ENCODE results near the gene CBARP.

CBARP gene

DNA sequence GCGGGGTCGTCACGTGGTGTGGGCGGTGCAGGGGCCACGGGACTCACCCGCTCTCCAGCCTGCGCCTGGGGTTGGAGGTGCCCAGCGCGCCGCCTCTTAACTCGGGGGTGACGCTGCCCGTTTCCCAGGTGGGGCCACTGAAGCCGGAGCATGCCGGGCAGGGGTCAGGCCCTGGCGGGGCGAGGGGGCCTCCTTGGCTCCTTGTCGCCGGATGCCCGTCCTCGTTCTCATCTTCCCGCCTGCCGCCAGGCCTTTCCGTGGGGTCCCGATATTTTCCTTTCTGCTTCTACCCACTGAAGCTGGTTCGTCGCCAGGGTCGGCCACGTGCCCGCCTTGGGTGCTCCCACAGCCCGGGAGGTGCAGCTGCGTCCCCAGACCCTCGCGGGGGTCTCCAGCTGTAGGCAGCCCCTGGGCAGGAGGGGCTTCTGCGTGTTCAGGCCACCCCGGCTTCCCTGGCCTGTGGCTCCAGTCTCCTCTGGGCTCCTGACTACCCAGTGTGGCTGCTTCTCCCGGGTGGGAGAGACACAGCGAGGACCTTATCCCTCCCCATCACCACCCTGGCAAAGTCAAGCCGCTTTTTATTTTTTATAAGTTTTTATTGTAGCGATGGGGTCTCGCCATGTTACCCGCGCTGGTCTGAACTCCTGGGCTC, 38.3 kb upstream of the CBARP start:
- no peak for DNase-seq (ENCODE audit: low read depth, low spot score)
- peak overlapping the region; percentile 88 for H3K4me3 ChIP-seq (ENCODE audit: low read length)

DNA sequence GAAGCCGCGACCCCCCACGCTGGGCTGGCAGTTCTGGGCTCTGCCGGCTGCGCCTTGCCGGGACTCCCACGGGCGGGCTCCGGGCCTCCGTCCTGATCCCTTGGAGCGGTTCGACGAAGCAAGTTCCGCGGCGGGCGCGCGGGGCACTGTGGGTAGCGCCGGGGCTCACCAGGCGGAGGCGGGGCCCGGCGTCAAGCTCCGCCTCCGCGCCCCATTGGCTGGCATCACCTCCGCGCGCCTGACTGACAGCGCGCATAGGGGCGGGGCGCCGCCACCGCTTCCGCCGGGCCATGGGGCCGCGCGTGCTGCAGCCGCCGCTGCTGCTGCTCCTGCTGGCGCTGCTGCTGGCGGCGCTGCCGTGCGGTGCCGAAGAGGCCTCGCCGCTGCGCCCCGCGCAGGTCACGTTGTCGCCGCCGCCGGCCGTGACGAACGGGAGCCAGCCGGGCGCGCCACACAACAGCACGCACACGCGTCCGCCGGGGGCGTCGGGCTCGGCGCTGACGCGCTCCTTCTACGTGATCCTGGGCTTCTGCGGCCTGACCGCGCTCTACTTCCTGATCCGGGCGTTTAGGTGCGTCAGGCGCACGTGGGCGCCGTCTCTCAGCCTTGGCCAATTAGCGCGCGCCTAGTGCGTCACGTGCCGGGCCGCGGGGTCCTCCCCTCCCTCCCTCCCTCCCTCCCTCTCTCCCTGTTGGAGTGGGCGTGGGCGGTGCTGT, 37.6 kb upstream of the CBARP start, which contains the start of gene FAM174C:
FAM174C (plus strand) TSS at position 271 of the 716 bp plus-strand sequence; CDS start at position 291, 20 bp downstream.
- DNase-seq (ENCODE audit: low read depth, low spot score) = peak; percentile 96
- peak within 1 kb of the TSS; percentile 88 for H3K4me3 ChIP-seq (ENCODE audit: low read length)

DNA sequence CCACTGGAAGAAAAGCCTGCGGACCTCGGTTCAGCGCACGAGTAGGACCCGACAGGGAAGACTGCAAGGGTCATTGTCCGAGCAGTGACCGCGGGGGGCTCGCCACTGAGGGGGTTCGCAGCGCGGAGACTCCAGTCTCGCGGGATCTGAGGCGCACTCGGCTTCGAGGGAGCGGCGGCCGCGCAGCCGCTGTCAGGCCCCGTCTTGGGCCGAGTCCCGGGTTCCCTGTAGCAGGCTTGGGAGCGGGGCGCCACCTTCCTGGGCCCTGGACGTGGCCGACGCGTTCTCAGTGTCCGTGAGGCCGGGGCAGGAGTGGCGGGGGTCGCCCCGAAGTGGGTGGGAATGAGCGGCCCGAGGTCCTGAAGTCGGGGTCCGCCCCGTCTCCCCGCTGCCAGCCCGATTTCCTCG, 37.1 kb upstream of the CBARP start:
- H3K4me3 ChIP-seq (ENCODE audit: low read length) = peak overlapping the region; percentile 60
- DNase-seq (ENCODE audit: low read depth, low spot score) = no peak

DNA sequence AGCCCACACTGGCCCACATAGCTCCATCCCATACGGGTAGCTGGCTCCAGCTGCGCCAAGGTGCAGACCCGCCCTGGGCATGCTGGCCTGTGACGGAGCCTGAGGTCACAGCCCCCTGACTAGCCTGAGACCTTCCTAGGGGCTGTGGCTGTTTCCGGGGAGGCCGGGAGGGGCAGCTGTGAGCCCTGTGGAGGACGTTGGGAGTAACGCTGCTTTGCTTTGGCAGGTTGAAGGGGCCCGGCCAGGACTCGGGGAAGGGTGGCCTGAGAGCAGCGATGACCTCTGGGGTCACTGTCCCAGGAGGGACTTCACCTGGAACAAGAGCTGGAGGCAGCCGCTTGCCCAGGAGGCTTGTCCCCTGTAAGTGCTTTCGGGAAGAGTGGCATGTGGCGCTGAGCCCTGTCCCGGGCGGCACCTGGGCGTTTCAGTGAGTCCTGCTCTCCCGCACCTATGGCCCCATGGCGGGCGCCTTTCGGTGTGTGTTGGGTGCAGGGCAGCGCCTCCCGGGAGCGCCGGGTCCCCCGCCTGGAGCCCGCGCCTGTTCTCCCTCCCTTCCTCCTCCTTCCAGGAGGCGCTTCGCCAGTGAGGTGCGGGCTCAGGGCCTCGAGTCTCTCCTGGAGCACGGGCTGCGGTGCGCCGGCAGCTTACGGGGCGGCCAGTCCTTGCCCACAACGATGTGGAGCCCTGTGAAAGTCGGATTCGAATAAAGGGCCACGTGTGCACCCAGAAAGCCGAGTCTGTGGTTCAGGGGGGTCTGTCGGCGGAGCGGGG, 36.5 kb upstream of the CBARP start:
- peak overlapping the region; percentile 60 for H3K4me3 ChIP-seq (ENCODE audit: low read length)
- no peak for DNase-seq (ENCODE audit: low read depth, low spot score)

DNA sequence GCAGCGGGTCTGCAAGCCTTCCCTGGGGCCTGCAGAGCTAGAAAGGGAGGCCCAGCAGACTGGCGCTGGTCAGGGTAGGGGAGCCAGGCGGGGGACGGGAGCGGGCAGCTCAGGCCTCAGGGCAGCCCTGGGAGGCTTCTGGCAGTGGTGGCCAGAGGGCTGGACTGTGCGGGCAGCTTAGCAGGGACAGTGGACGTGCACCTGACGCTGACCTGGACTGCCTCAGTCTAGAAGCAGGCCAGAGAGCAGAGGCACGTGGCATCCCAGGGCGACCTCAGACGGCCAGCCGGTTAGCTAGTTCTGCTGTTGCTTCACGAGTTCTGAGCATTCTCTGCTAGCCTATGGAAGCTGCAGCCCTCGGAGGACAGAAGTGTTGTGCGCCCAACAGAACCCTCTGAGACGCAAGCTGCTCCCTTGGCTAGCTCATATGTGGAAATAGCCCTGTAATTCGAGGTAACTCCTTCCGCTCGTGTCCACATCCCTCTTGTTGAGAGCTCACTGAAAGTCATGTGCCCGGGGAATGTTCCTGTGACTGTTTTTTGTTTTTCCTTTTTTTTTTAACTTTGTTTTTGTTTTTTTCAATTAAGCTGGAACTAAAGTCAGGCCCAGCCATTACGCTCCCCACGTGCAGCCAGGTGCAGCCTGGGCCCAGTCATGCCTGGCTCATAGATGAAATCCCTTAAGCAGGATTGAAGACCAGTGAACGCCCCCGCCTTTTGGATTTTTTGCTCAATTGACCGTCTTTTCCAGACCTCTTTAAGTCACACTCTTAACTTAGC, 35.6 kb upstream of the CBARP start:
- DNase-seq (ENCODE audit: low read depth, low spot score) = no peak
- H3K4me3 ChIP-seq (ENCODE audit: low read length) = no peak overlapping the region; the same call in 1 of the 2 replicates

DNA sequence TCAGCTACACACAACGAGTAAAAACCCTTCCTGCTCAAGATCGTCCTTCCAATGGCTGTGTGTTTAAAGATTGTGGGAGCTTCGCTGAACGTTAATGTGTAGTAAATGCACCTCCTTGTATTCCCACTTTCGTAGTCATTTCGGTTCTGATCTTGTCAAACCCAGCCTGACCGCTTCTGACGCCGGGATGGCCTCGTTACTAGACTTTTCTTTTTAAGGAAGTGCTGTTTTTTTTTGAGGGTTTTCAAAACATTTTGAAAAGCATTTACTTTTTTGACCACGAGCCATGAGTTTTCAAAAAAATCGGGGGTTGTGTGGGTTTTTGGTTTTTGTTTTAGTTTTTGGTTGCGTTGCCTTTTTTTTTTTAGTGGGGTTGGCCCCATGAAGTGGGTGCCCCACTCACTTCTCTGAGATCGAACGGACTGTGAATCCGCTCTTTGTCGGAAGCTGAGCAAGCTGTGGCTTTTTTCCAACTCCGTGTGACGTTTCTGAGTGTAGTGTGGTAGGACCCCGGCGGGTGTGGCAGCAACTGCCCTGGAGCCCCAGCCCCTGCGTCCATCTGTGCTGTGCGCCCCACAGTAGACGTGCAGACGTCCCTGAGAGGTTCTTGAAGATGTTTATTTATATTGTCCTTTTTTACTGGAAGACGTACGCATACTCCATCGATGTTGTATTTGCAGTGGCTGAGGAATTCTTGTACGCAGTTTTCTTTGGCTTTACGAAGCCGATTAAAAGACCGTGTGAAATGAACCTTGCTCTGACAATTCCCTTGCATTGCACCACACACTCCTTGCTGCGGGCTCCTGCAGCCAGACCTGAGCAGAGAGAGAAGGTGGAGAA, 34.8 kb upstream of the CBARP start:
- no peak for DNase-seq (ENCODE audit: low read depth, low spot score)
- no peak overlapping the region for H3K4me3 ChIP-seq (ENCODE audit: low read length)

DNA sequence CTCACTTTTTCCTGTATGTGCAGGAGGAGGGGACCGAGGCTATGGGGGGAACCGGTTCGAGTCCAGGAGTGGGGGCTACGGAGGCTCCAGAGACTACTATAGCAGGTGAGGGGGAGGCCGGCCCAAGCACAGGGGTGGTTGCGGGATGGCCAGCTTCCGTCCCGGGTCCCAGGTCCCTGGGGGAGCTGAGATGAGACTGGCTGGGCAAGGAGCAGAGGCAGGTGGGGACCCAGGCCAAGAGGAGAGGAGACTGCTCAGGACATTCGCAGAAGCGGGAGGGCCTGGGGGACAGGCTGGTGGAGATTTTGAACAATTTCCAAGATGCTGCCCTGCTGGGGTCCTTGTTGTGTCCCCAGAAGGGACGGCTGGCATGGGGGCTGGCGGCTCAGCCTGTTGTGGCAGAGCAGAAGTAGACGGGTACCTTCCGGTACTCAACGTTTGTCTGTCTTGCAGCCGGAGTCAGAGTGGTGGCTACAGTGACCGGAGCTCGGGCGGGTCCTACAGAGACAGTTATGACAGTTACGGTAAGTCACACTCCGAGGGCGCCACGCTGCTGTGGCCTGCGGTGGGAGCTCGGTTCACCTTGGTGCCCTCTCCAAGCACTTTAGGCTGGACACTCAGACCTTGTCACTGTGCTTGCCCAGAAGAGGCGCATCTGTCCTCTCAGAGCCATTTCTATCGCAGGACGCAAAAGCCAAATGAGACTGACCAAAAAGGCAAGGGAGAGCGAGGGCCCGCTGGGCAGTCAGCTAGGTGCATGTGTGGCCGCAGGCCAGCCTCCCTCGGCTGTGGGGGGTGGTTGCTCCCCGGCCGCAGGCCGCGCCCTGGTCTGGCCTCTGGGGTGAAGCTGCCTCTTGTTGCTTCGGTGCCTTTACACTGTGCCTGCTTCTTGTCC, 34.0 kb upstream of the CBARP start:
- DNase-seq (ENCODE audit: low read depth, low spot score) = no peak
- no peak overlapping the region for H3K4me3 ChIP-seq (ENCODE audit: low read length)

DNA sequence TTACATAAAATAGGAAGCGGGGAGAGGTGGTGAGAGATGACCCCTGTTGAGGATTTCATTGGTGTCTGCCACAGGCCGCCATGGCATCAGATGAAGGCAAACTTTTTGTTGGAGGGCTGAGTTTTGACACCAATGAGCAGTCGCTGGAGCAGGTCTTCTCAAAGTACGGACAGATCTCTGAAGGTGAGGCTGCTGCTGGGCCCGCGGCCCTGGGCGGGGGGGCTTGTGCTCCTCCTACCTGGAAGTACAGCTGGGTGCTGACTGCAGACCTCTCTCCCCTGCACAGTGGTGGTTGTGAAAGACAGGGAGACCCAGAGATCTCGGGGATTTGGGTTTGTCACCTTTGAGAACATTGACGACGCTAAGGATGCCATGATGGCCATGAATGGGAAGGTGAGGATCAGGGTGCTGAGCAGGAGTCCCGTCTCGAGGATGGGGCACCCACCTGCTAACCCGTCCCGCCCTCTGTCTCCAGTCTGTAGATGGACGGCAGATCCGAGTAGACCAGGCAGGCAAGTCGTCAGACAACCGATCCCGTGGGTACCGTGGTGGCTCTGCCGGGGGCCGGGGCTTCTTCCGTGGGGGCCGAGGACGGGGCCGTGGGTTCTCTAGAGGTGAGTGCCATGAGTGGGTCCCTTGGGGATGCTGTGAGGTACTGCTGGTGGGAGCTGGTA, 33.2 kb upstream of the CBARP start:
- peak overlapping the region; percentile 98 for H3K4me3 ChIP-seq (ENCODE audit: low read length)
- no peak for DNase-seq (ENCODE audit: low read depth, low spot score)

DNA sequence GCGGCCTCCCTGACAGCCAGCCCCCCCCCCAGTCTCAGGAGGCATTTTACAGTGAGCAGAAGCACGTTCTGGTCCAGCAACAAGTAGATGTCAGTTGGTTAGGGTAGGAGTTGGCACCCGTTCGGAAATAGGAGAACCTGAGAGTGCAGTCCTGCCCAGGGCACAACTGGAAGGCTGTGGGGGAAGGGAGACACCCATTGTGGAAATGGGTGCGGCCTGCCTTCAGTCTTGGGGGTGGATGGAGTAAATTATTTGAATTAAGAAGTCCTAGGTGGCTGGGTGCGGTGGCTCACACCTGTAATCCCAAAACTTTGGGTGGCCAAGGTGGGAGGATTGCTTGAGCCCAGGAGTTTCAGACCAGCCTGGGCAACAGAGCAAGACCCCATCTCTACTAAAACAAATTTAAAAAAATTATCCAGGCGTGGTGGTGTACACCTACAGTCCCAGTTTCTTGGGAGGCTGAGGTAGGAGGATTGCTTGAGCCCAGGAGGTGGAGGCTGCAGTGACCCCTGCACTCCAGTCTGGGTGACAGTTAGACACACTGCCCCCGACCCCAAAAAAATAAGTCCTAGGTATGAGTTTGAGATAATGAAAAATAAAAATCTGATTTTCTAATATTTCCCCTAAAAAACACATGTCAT, 32.5 kb upstream of the CBARP start:
- DNase-seq (ENCODE audit: low read depth, low spot score) = no peak
- H3K4me3 ChIP-seq (ENCODE audit: low read length) = peak overlapping the region; percentile 98

DNA sequence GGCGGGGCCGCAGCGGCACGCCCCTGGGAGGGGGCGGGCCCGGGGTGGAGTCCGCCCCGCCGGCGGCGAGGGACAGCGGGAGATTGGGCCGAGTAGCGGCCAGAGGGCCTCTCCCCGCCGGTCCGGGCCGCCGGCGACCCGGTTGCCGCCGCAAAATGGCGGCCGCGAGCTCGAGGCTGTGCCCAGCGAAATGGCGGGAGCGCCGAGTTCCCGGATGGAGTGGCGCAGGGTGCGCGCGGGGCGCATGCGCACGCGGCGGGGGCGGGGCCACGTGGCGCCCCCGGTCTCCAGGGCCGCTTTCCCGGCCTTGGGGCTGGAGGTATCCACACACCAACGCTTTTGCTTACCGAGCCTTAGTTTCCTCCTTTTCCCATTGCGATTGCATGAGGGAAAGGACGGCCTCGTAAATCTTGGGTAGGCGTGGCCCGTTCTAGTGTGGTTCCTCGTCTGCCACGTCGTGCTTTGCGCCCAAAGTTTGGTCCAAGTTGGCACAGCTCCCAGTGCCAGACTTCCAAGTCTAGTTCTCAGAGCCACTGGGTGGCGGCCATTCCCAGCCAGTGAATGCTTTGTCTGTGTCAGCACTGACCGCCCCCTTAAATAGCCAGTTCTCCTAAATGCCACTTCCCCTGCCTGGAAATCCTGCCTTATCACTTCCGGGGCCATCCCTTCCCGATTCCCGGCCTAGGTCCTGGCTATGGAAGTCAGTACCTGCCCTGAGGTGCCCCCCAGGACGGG, 31.8 kb upstream of the CBARP start:
- DNase-seq (ENCODE audit: low read depth, low spot score) = peak; percentile 72
- H3K4me3 ChIP-seq (ENCODE audit: low read length) = peak overlapping the region; percentile 98

DNA sequence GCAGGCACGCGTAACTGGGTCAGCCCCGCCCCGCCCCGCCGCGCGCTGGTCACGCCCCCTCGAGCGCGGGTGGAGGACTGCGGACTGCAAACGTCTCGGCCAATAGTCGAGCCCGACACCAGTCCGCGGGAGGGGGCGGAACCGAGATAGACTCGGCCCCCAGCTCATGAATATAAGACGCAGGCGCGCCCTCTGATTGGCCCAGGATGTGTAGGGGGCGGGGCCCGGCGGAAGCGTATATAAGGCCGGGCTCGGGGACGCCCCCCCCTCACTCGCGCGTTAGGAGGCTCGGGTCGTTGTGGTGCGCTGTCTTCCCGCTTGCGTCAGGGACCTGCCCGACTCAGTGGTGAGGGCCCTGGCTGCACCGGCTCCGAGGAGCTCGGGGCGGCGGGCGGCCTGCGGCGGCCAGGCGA, 31.3 kb upstream of the CBARP start, which contains the start of gene CIRBP:
CIRBP (plus strand) TSS at position 268 of the 413 bp plus-strand sequence. CDS start 1,602 bp downstream, outside the sequence.
- DNase-seq (ENCODE audit: low read depth, low spot score) = peak; percentile 96
- H3K4me3 ChIP-seq (ENCODE audit: low read length) = peak within 1 kb of the TSS; percentile 98

DNA sequence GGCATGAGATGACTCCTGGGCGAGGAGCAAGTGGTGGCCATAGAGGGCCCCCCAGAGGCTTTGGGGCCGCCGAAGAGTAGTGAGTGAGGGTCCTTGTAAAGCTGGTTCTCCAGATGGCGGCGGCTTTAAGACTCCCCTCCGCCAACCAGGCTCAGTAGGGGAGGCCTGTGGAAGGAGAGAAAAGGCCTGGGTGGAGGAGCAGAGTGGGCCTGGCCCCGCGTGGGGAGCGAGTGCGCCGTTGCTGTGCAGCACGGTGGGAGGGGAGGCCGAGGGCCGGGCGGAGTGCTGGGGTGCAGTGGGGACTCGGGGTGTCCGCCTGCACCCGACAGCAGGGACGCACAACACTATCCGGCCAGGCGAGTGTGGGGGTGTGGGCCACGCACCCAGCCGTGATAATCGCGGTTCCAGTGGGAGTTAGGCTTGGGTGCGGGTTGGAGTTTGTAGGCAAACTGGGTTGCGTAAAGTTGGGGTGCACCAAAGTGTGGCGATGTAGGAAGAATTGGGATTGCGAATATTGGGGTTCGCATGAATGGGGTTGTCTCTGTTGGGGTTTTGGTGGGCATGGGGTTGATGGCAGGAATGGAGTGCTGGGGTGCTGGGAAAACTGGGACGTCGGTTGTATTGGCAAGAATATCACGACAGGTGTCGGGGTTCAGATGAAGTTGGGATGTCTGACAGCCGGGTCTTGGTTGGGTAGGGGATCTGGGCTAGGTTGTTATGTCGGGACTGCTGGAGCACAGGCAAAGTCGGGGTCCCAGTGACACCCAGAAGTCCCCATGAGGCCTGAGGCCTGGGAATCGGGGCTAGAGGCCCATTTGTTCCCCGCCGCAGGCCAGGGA, 30.6 kb upstream of the CBARP start:
- DNase-seq (ENCODE audit: low read depth, low spot score) = no peak
- H3K4me3 ChIP-seq (ENCODE audit: low read length) = peak overlapping the region; percentile 35

DNA sequence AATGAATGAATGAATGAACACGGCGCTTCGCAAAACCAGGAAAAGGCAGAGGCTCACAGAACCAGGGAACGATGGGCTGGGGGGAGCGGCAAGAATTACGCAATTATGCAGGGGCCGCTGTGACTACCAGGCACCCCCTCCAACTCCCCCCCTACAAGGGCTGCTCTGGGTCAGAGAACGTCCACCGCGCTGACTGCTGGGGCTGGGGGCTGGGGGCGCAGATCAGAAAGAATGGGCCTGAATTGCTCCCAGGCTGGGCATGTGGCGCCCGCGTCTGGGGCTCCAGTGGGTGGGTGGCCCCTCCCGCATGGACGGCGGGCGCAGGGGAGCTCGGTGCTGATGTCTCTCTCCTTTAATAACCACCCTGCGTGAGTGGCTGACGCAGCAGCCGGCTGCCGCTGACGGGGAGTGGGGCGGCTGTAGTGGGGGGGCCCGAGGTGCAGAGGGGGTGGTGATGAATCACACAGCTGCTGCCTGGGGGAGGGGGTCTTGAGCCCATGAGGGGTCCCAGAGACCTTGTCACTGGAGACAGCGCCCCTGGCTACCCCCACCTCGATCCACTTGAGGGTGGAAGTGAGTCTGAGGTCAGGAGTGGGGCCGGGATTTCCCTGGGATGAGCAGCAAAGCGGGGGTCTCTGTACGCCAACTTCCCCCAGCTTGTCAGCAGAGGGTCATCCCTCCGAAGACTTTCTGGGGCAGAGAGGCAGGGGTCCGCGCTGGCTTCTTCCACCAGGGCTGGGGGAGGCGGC, 29.8 kb upstream of the CBARP start:
- no peak overlapping the region for H3K4me3 ChIP-seq (ENCODE audit: low read length)
- DNase-seq (ENCODE audit: low read depth, low spot score) = no peak

DNA sequence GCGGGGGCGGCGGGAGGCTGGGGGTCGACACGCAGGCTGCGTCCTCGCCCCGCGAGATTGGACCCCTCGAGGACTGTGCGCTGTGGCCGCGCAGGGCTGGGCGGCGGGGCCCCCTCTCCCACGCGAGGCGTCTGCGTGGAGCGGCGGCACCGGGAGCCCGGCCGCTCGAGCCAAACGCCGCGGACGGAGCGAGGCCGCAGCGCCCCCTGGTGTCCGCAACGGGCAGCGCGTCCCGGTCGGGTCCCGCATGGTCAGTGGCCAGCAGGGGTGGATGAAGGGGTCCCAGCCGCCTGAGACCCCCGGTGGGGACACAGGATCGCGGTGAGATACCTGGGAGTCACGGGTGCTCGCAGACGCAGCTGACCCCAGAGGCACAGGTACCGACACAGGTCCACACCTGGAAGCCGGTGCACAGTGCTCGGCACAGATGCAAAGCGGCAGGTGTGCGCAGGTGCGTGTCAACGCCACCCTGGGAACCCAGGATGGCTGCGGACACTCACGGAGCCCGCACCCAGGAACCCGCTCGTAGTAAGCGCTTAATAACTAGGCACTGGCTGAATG, 29.2 kb upstream of the CBARP start:
- DNase-seq (ENCODE audit: low read depth, low spot score) = no peak
- H3K4me3 ChIP-seq (ENCODE audit: low read length) = peak overlapping the region; percentile 31

Data from Jurkat, Clone E6-1 (cell line).